ENCODE data around the gene LRRC7. TPM values are rescaled to one million over a fixed set of nuclear protein-coding genes. Genes with fewer than 3 reads are reported as not detected.

Gene LRRC7
- total RNA-seq, 1 donor from 2014 or later = not detected

DNA sequence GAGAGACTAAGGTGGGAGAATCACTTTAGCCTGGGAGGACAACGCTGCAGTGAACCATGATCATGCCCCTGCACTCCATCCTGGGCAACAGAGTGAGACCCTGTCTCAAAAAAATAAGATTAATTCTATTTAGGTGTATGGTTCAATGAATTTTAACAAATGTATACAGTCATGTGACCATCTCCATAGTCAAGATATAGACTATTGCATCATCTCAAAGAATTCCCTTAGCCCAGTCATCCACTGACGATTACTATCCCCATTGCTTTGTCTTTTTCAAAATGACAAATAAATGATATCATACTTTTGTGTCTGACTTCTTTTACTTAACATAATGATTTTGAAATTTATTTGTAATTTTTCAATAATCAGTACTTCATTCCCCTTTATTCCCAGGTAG, 260.0 kb downstream of the LRRC7 start:
- no peak overlapping the region for H3K27ac Mint-ChIP-seq (ENCODE audit: unreplicated experiment)
- DNase-seq (ENCODE audit: low spot score) = no peak
- no peaks in the 10 kb centered on the region for H3K27me3 Mint-ChIP-seq (ENCODE audit: unreplicated experiment)
- no peaks in the 10 kb centered on the region for H3K4me1 Mint-ChIP-seq (ENCODE audit: unreplicated experiment)
- TF ChIP-seq, protein P1, sequence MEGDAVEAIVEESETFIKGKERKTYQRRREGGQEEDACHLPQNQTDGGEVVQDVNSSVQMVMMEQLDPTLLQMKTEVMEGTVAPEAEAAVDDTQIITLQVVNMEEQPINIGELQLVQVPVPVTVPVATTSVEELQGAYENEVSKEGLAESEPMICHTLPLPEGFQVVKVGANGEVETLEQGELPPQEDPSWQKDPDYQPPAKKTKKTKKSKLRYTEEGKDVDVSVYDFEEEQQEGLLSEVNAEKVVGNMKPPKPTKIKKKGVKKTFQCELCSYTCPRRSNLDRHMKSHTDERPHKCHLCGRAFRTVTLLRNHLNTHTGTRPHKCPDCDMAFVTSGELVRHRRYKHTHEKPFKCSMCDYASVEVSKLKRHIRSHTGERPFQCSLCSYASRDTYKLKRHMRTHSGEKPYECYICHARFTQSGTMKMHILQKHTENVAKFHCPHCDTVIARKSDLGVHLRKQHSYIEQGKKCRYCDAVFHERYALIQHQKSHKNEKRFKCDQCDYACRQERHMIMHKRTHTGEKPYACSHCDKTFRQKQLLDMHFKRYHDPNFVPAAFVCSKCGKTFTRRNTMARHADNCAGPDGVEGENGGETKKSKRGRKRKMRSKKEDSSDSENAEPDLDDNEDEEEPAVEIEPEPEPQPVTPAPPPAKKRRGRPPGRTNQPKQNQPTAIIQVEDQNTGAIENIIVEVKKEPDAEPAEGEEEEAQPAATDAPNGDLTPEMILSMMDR (IDR thresholded peaks at IDR 0.05; ENCODE audit: unreplicated experiment) = no peak
- H3K36me3 Mint-ChIP-seq (ENCODE audit: low read depth, unreplicated experiment) = no peaks in the 10 kb centered on the region
- H3K9me3 Mint-ChIP-seq (ENCODE audit: unreplicated experiment) = no peaks in the 10 kb centered on the region
- H3K4me3 Mint-ChIP-seq (ENCODE audit: unreplicated experiment) = no peak overlapping the region

DNA sequence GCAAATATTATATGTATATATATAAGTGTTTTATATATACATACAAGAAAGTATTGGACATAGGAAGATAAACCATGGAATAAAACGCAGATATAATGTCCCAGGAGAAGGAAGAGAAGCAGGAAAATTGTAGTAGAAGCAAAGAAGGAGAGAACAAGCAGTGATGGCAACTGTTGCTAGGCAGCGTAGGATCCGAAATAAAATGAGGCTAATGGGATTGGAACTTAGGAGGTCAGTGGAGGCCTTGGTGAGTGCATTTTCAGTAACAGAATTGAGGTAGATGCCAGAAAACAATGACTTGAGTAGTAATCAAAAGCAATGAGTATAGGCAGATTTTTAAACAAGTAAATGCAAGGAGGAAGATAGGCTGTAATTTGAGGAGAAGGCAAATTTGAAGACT, 265.8 kb downstream of the LRRC7 start:
- Mint-ChIP-seq H3K4me1 (ENCODE audit: unreplicated experiment) (no peaks in the 10 kb centered on the region), H3K9me3 (ENCODE audit: unreplicated experiment) (no peaks in the 10 kb centered on the region), H3K27ac (ENCODE audit: unreplicated experiment) (no peak overlapping the region), H3K27me3 (ENCODE audit: unreplicated experiment) (no peaks in the 10 kb centered on the region), H3K4me3 (ENCODE audit: unreplicated experiment) (no peak overlapping the region), H3K36me3 (ENCODE audit: low read depth, unreplicated experiment) (no peaks in the 10 kb centered on the region)
- TF ChIP-seq, protein P1 (IDR thresholded peaks at IDR 0.05; ENCODE audit: unreplicated experiment) = no peak
- DNase-seq (ENCODE audit: low spot score) = no peak

DNA sequence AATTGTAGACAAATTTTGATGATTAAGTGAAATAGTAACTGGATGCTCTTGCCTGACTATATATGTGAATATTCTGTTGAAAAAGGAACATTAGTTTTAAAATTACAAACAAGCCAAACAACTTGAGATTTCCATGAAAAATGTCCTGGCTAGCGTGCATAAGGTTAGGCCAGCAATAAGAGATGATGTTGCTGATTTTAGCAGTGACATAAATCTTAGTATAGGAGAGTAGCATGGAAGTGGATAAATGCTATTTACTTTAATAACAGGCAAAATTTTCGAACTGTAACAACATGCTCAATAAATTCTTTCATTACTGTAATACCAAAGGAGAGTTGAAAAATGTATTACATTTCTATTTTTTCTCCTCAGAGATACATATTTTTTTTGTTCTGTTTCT, 266.6 kb downstream of the LRRC7 start:
- no peak overlapping the region for H3K27ac Mint-ChIP-seq (ENCODE audit: unreplicated experiment)
- no peaks in the 10 kb centered on the region for H3K36me3 Mint-ChIP-seq (ENCODE audit: low read depth, unreplicated experiment)
- H3K4me1 Mint-ChIP-seq (ENCODE audit: unreplicated experiment) = no peaks in the 10 kb centered on the region
- no peak overlapping the region for H3K4me3 Mint-ChIP-seq (ENCODE audit: unreplicated experiment)
- TF ChIP-seq, protein P1 (IDR thresholded peaks at IDR 0.05; ENCODE audit: unreplicated experiment) = no peak
- DNase-seq (ENCODE audit: low spot score) = no peak
- no peaks in the 10 kb centered on the region for H3K9me3 Mint-ChIP-seq (ENCODE audit: unreplicated experiment)
- H3K27me3 Mint-ChIP-seq (ENCODE audit: unreplicated experiment) = no peaks in the 10 kb centered on the region

DNA sequence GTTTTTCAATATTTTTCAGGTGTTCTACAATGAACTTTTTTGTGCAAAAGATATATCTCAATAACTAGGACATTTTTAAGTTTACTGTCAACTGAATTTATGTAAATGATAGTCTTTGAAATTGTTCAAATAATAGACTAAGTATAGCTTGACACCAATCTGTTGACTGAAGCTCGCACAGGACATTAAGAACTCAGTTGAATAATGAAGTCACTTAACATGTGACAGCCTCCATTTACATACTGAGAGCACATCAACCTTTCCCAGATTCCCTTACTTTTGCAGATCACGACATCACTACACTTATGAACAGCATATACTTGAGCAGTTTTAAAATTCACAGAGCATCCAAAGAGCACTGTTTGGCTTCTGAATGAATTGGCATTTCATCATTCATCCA, 268.2 kb downstream of the LRRC7 start:
- Mint-ChIP-seq H3K4me1 (ENCODE audit: unreplicated experiment) (no peaks in the 10 kb centered on the region), H3K36me3 (ENCODE audit: low read depth, unreplicated experiment) (no peaks in the 10 kb centered on the region), H3K27ac (ENCODE audit: unreplicated experiment) (no peak overlapping the region), H3K9me3 (ENCODE audit: unreplicated experiment) (no peaks in the 10 kb centered on the region), H3K27me3 (ENCODE audit: unreplicated experiment) (no peaks in the 10 kb centered on the region), H3K4me3 (ENCODE audit: unreplicated experiment) (no peak overlapping the region)
- DNase-seq (ENCODE audit: low spot score) = no peak
- TF ChIP-seq, protein P1 (IDR thresholded peaks at IDR 0.05; ENCODE audit: unreplicated experiment) = no peak

- H3K36me3 Mint-ChIP-seq (ENCODE audit: low read depth, unreplicated experiment) = no peaks in the 10 kb centered on the region
- TF ChIP-seq, protein P1 (IDR thresholded peaks at IDR 0.05; ENCODE audit: unreplicated experiment) = no peak
- no peaks in the 10 kb centered on the region for H3K27me3 Mint-ChIP-seq (ENCODE audit: unreplicated experiment)
- H3K4me3 Mint-ChIP-seq (ENCODE audit: unreplicated experiment) = no peak overlapping the region
- no peak for DNase-seq (ENCODE audit: low spot score)
- no peaks in the 10 kb centered on the region for H3K4me1 Mint-ChIP-seq (ENCODE audit: unreplicated experiment)
- no peak overlapping the region for H3K27ac Mint-ChIP-seq (ENCODE audit: unreplicated experiment)
- H3K9me3 Mint-ChIP-seq (ENCODE audit: unreplicated experiment) = no peaks in the 10 kb centered on the region
Observed at GRCh38 chr1:69836971-69837636, 269.4 kb downstream of the LRRC7 start.

All from endothelial cell (in vitro differentiated cells).